NB4 (cell line): ENCODE data around the gene CHRNE.
"Not testable (repeated sequence)": the region's sequence is repeated elsewhere in the genome, so short reads cannot be mapped to it uniquely, and the experiment has no call there.

ENCODE experiments used
- DNase-seq: peaks from one replicate; pipeline ENCODE4 v3.0.0; 2010; ENCODE audit warnings: low read depth
- H3K4me3 ChIP-seq: one replicate; pipeline ENCODE4 v1.5.1; 2011; ENCODE audit warnings: mild to moderate bottlenecking, low read depth, low read length, moderate library complexity
- MYC ChIP-seq: IDR thresholded peaks from 2 replicates; pipeline ENCODE4 v1.6.1; 2011; ENCODE audit warnings: low read depth, low read length
- POLR2A ChIP-seq: IDR thresholded peaks from 2 replicates; pipeline ENCODE4 v1.6.1; 2011; ENCODE audit warnings: mild to moderate bottlenecking; ENCODE audit not compliant: insufficient read length; ENCODE audit errors: extremely low read depth
- TF ChIP-seq, protein P1 (sequence below): IDR thresholded peaks from one replicate; pipeline ENCODE4 v1.5.1; 2012; ENCODE audit warnings: low read depth, low read length
- TF ChIP-seq, protein P2 (sequence below): IDR thresholded peaks from 2 replicates; pipeline ENCODE4 v1.6.1; 2011; ENCODE audit warnings: low read depth, low read length

Gene CHRNE

DNA sequence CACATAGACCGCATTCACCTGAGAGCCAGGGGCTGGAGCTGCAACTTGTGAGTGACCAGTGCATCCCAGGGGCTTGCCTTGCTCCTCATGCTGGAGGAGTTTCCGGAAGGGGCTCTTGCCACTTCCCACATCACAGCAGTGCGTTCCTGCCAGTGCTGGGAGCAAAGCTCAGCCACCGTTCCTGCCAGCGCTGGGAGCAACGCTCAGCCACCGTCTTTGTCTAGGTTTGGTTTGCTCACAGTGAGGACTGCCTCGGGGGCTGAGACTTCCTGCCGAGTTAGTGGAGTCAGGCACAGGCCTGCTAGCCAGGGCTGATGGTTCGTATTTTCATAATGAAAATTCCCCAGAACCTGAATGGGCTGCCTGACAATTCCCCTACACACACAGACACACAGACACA, 5.4 kb upstream of the CHRNE start:
- H3K4me3 ChIP-seq = no peak overlapping the region
- DNase-seq = no peak
- TF ChIP-seq MYC = no peak
- TF ChIP-seq, protein P1, sequence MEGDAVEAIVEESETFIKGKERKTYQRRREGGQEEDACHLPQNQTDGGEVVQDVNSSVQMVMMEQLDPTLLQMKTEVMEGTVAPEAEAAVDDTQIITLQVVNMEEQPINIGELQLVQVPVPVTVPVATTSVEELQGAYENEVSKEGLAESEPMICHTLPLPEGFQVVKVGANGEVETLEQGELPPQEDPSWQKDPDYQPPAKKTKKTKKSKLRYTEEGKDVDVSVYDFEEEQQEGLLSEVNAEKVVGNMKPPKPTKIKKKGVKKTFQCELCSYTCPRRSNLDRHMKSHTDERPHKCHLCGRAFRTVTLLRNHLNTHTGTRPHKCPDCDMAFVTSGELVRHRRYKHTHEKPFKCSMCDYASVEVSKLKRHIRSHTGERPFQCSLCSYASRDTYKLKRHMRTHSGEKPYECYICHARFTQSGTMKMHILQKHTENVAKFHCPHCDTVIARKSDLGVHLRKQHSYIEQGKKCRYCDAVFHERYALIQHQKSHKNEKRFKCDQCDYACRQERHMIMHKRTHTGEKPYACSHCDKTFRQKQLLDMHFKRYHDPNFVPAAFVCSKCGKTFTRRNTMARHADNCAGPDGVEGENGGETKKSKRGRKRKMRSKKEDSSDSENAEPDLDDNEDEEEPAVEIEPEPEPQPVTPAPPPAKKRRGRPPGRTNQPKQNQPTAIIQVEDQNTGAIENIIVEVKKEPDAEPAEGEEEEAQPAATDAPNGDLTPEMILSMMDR = no peak
- TF ChIP-seq, protein P2, sequence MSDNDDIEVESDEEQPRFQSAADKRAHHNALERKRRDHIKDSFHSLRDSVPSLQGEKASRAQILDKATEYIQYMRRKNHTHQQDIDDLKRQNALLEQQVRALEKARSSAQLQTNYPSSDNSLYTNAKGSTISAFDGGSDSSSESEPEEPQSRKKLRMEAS = no peak
- no peak for TF ChIP-seq POLR2A

DNA sequence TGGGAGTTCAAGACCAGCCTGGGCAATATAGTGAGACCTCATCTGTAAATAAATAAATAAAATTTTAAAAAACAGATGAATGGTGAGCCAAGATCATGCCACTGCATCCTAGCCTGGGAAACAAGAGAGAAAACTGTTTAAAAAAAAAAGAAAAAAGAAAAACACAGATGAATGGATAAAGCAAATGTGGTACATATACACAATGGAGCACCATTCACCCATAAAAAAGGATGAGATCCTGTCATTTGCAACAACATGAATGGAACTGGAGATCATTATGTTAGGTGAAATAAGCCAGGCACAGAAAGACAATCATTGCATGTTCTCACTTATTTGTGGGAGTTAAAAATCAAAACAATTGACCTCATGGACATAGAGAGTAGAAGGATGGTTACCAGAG, 3.7 kb upstream of the CHRNE start:
- DNase-seq, H3K4me3 ChIP-seq: not testable (repeated sequence)

DNA sequence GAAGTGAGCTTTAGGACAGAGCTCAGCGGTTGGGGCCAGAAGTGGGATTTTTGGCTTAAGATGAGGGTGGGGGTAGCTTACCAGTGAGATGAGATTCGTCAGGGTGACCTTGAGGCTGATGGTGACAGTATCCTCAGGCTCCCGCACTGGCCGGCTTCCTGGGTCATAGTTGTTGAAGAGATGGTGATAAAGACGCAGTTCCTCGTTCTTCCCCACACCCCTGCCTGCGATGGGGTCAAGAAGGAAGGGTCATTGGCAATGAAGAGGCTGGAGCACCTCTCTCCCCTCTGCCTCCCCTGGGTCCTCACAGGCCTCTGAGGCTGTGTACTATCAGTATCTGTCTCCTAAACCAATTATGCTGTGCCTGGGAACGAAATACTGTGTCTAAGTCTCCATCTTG, 358 bp downstream of the CHRNE start:
- TF ChIP-seq, protein P2 = no peak
- TF ChIP-seq MYC (no peak), POLR2A (no peak)
- TF ChIP-seq, protein P1 = no peak
- H3K4me3 ChIP-seq = no peak overlapping the region
- no peak for DNase-seq

DNA sequence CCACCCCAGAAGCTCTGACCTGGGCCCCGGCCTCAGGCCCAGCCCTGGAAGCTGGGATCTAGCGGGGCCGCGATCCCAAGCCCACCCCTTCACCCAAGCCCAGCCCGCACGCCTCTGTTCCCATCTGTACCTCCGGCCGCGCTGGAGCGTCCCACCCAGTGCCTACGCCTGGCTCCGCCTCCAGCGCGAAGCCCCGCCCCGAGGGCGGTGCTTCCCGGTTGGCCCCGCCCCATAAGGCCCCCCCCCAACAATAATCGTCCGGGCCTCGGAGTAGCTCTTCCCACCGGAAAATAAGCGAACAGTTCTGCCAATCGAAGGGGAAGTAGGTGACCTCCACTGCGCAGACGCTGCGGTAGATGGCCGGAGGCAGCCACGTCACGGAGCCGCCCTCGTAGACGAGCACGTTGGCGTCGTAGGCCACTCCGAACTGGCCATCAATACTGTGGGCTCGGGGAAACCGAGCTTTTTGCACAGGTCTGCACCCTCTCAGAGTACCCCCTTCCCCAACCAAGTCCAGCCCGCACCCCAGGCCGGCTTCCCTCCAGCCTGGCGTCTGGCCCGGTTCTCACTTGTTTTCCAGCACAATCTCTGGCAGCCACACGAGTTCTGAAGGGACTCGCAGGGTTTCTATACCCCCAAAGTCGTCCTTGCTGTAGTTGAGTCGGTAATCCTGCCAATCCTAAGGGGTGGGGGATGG, 1.1 kb downstream of the CHRNE start:
- no peak overlapping the region for H3K4me3 ChIP-seq
- TF ChIP-seq, protein P1 = no peak
- no peak for TF ChIP-seq POLR2A
- TF ChIP-seq, protein P2 = no peak
- no peak for TF ChIP-seq MYC
- DNase-seq = no peak

DNA sequence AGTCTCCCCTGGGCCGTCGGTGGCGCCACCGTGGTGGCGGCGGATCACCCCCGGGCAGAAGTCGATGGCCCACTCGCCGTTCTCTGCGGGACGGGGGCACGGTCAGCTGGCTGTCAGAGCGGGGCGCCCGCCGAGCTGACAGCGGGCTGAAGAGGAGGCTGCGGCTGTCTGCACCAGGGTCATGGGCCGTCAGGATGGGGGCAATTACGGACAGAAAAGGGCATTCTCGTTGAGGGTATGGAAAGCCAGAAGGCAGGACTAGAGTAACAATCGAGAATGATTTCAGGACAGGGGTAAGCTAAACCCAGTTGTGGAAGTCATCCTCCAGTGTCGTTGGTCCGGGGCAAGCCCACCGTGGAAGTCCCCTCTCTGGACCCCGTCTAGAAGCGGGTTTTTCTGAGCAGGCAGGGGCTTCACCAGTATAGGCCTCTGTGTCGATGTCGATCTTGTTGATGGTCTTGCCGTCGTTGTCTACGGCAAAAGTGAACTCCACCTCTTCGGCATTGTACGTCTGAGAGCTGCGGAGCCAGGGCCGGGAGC, 1.7 kb downstream of the CHRNE start:
- TF ChIP-seq POLR2A (no peak), MYC (no peak)
- TF ChIP-seq, protein P2 = no peak
- TF ChIP-seq, protein P1 = no peak
- H3K4me3 ChIP-seq = no peak overlapping the region
- no peak for DNase-seq

DNA sequence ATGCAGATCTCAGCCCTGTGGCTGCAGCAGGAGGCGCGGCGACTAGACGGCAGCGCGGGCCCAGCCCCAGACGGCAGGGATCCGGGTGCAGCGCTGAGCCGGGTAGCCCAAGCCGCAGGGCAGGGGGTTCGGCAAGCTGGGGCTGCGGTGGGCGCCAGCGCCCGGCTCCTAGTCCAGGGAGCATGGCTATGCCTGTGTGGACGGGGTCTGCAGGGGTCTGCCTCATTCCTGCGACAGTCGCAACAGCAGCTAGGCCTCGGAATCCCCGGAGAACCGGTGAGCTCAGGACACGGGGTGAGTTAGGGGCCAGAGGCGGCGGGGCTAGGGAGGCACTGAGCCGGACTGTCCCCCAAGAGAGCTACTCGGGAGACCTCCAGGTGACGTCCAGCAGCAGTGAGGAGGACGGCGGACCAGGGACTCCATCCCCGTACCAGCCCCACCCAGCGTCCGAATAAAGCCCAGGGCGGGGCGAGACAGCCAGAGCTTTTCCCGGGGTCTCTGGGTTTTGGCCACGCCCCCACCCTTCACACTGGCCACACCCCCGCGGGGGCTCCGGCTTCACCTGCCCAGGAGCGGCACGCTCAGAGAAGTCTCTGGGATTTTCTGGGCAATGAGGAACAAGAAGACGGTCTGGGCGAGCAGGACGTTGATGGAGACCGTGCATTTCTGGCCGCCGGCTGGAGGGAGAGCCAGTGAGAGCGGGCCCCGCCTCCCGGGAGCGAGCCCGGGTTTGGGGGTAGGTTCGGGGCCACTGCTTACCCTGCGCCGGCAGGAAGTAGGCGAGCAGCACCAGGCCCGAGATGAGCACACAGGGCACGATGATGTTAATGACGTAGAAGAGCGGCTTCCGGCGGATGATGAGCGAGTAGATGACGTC, 2.4 kb downstream of the CHRNE start:
- TF ChIP-seq POLR2A = no peak
- TF ChIP-seq MYC = no peak
- TF ChIP-seq, protein P1 = no peak
- TF ChIP-seq, protein P2 = no peak
- H3K4me3 ChIP-seq = no peak overlapping the region
- DNase-seq = no peak
